Liver (tissue), 9 donors: Measurements from ENCODE around the gene COPS4. TPM values are rescaled to one million over a fixed set of nuclear protein-coding genes. Genes with fewer than 3 reads are reported as not detected.

Experiments used
- DNase-seq: peaks from one replicate; pipeline ENCODE4 v3.0.0-alpha.2; 2017; ENCODE audit warnings: low spot score
- H3K27ac ChIP-seq, 2 donors: one replicate each; pipeline ENCODE4 v1.7.0; 2013; ENCODE audit warnings: inconsistent platforms in 2 of 2, low read length in 2 of 2, control low read depth in 1 of 2, low read depth in 1 of 2, mild to moderate bottlenecking in 1 of 2
- H3K27me3 ChIP-seq, 4 donors: one replicate each; pipeline versions ENCODE4 v1.6.1 to v1.7.0; 2013; ENCODE audit warnings: low read length in 3 of 4, inconsistent platforms in 1 of 4, mild to moderate bottlenecking in 1 of 4, moderate library complexity in 1 of 4; ENCODE audit not compliant: control insufficient read depth in 4 of 4, insufficient read depth in 4 of 4
- H3K36me3 ChIP-seq, 4 donors: one replicate each; pipeline versions ENCODE4 v1.6.1 to v1.7.0; 2013; ENCODE audit warnings: low read length in 3 of 4, mild to moderate bottlenecking in 3 of 4, low read depth in 1 of 4, moderate library complexity in 1 of 4; ENCODE audit not compliant: control insufficient read depth in 4 of 4, insufficient read depth in 3 of 4
- H3K4me1 ChIP-seq, 4 donors: one replicate each; pipeline versions ENCODE4 v1.6.1 to v1.7.0; 2013; ENCODE audit warnings: low read length in 3 of 4, mild to moderate bottlenecking in 3 of 4, moderate library complexity in 1 of 4; ENCODE audit not compliant: control insufficient read depth in 4 of 4, insufficient read depth in 4 of 4
- H3K4me3 ChIP-seq, 3 donors: one replicate each; pipeline versions ENCODE4 v1.6.1 to v1.7.0; 2013; ENCODE audit warnings: low read length in 3 of 3, control low read depth in 1 of 3, low read depth in 1 of 3, mild to moderate bottlenecking in 1 of 3
- H3K9ac ChIP-seq, 2 donors: one replicate each; pipeline ENCODE4 v1.7.0; 2013; ENCODE audit warnings: low read length in 2 of 2, mild to moderate bottlenecking in 2 of 2, moderate library complexity in 2 of 2, control low read depth in 1 of 2, low read depth in 1 of 2
- H3K9me3 ChIP-seq, 4 donors: one replicate each; pipeline versions ENCODE4 v1.6.1 to v1.7.0; 2013; ENCODE audit warnings: low read length in 3 of 4; ENCODE audit not compliant: control insufficient read depth in 4 of 4
- EGR1 ChIP-seq, 2 donors: IDR thresholded peaks; 2 replicates each; pipeline ENCODE4 v1.6.1; 2016 to 2018; ENCODE audit warnings: antibody characterized with exemption in 2 of 2, low read depth in 2 of 2
- FOXA1 ChIP-seq: IDR thresholded peaks from 2 replicates; pipeline ENCODE4 v1.6.1; 2016; ENCODE audit warnings: antibody characterized with exemption
- FOXA2 ChIP-seq: IDR thresholded peaks from 2 replicates; pipeline ENCODE4 v1.6.1; 2016; ENCODE audit warnings: antibody characterized with exemption
- JUND ChIP-seq, 2 donors: IDR thresholded peaks; 2 replicates each; pipeline ENCODE4 v1.6.1; 2016; ENCODE audit warnings: antibody characterized with exemption in 2 of 2
- NR2F2 ChIP-seq: IDR thresholded peaks from 2 replicates; pipeline ENCODE4 v1.6.1; 2016; ENCODE audit warnings: antibody characterized with exemption
- REST ChIP-seq: IDR thresholded peaks from 2 replicates; pipeline ENCODE4 v1.6.1; 2016; ENCODE audit warnings: antibody characterized with exemption, mild to moderate bottlenecking
- RXRA ChIP-seq, 2 donors: IDR thresholded peaks; 2 replicates each; pipeline ENCODE4 v1.6.1; 2017 to 2018; ENCODE audit warnings: antibody characterized with exemption in 2 of 2, mild to moderate bottlenecking in 1 of 2
- SP1 ChIP-seq: IDR thresholded peaks from 2 replicates; pipeline ENCODE4 v1.6.1; 2018; ENCODE audit warnings: antibody characterized with exemption, mild to moderate bottlenecking
- YY1 ChIP-seq: IDR thresholded peaks from 2 replicates; pipeline ENCODE4 v1.6.1; 2016; ENCODE audit warnings: antibody characterized with exemption, mild to moderate bottlenecking
- ZBTB33 ChIP-seq: IDR thresholded peaks from 2 replicates; pipeline ENCODE4 v1.6.1; 2016; ENCODE audit warnings: antibody characterized with exemption
- WGBS: extraction: QIAGEN DNeasy Blood & Tissue Kit; methylation state at CpG from one replicate; pipeline ENCODE4 v1.1.7; 2013; 5-methylcytosine and 5-hydroxymethylcytosine counted together
- polyA plus RNA-seq, 2 donors: library from polyadenylated mRNA; stranded (reverse) in 1 of 2; unstranded in 1 of 2; fragments of 200-250 nt in 1 of 2; fragments of >200 nt in 1 of 2; fragmentation: Nextera tagmentation in 1 of 2; extraction: Ambion mirVana in 1 of 2; gene quantifications; one replicate each; pipeline versions ENCODE4 v1.2.1 to v1.2.3, GENCODE V29; 2013 to 2015
- total RNA-seq, 2 donors: library from RNA; depleted of rRNA; stranded (reverse); fragments of >200 nt; gene quantifications; one replicate each; pipeline ENCODE4 v1.2.3, GENCODE V29; 2014
- donor health status: healthy.
- donor health status: healthy.
- donor health status: healthy.
- donor health status: healthy.
- donor health status: healthy.

Gene COPS4
- total and polyA plus RNA-seq, 4 donors, result 15.3 to 46.3 (median 17.4) TPM

GRCh38 chr4:83096397-83096796 is 61.4 kb downstream of the COPS4 start (continued):
- TF ChIP-seq REST, result no peak

GRCh38 chr4:83104991-83105390 is 70.0 kb downstream of the COPS4 start:
- Histone ChIP-seq H3K4me3 (no peak overlapping the region), H3K9me3 (no peaks in the 10 kb centered on the region), H3K4me1 (peaks cover 0 to 3% (median 1%) of the 10 kb centered on the region in 4 donors), H3K36me3 (peaks cover 0 to 1% (median 0%) of the 10 kb centered on the region in 4 donors), H3K27me3 (no peaks in the 10 kb centered on the region), H3K9ac (no peak overlapping the region), H3K27ac (no peak overlapping the region)
- TF ChIP-seq ZBTB33 (no peak), RXRA (IDR thresholded peaks at IDR 0.05) (no peak), FOXA1 (no peak), JUND (IDR thresholded peaks at IDR 0.05) (no peak), SP1 (no peak), YY1 (no peak), NR2F2 (no peak), EGR1 (IDR thresholded peaks at IDR 0.05; ENCODE audit: low read depth in 2 of 2) (no peak)
- no peak for DNase-seq
- WGBS, result 92% methylated on average over 7 of the region's 7 CpGs

GRCh38 chr4:83107631-83108030 is 72.6 kb downstream of the COPS4 start:
- no peak overlapping the region for H3K4me3 ChIP-seq
- peaks cover 0 to 9% (median 5%) of the 10 kb centered on the region in 4 donors for H3K4me1 ChIP-seq
- H3K27me3 ChIP-seq, result no peaks in the 10 kb centered on the region
- WGBS, result 70% methylated on average over 9 of the region's 9 CpGs
- TF ChIP-seq ZBTB33 (no peak), FOXA2 (no peak), FOXA1 (no peak), NR2F2 (no peak)
- H3K9me3 ChIP-seq, result no peaks in the 10 kb centered on the region
- DNase-seq, result no peak
- peaks cover 0 to 1% (median 0%) of the 10 kb centered on the region in 4 donors for H3K36me3 ChIP-seq
- no peak overlapping the region for H3K27ac ChIP-seq
- H3K9ac ChIP-seq, result no peak overlapping the region
